ENCODE measurements around the gene GARNL3. TPM values are rescaled to one million over a fixed set of nuclear protein-coding genes. Genes with fewer than 3 reads are reported as not detected.

Gene GARNL3
- total RNA-seq, 1 donor from 2014 or later: 5.4 TPM

- H3K9ac ChIP-seq (ENCODE audit: low read length): no peak overlapping the region
- Mint-ChIP-seq H3K27me3 (ENCODE audit: low read depth, unreplicated experiment) (no peaks in the 10 kb centered on the region), H3K27ac (ENCODE audit: unreplicated experiment) (no peak overlapping the region), H3K9me3 (ENCODE audit: unreplicated experiment) (no peaks in the 10 kb centered on the region), H3K36me3 (ENCODE audit: low read depth, unreplicated experiment) (peaks cover 45% of the 10 kb centered on the region), H3K4me1 (ENCODE audit: low read depth, unreplicated experiment) (no peaks in the 10 kb centered on the region), H3K4me3 (ENCODE audit: unreplicated experiment) (no peak overlapping the region)
- H2AFZ ChIP-seq (ENCODE audit: low read depth, low read length): no peak overlapping the region
- H3K36me3 ChIP-seq (ENCODE audit: insufficient read depth, low read length): peaks cover 64% of the 10 kb centered on the region
- no peak overlapping the region for H3K4me2 ChIP-seq (ENCODE audit: low read length)
- H3K4me3 ChIP-seq (ENCODE audit: insufficient read depth, low read depth, low read length): no peak overlapping the region
- no peak overlapping the region for H3K27ac ChIP-seq (ENCODE audit: low read depth, low read length)
- H3K4me1 ChIP-seq (ENCODE audit: insufficient read depth, low read length): no peaks in the 10 kb centered on the region
- H3K79me2 ChIP-seq (ENCODE audit: insufficient read depth, low read length): peaks cover 3% of the 10 kb centered on the region
- peaks cover 39% of the 10 kb centered on the region for H4K20me1 ChIP-seq (ENCODE audit: insufficient read depth, low read length)
- DNase-seq (ENCODE audit: low read depth) (no peak), FAIRE-seq (no peak)
- H3K9me3 ChIP-seq (ENCODE audit: insufficient read depth, low read depth, low read length): no peaks in the 10 kb centered on the region
- no peaks in the 10 kb centered on the region for H3K27me3 ChIP-seq (ENCODE audit: insufficient read depth, low read length)
- TF ChIP-seq EZH2 (IDR thresholded peaks at IDR 0.05; ENCODE audit: insufficient read depth, low read length) (no peak), CTCF (IDR thresholded peaks at IDR 0.05; ENCODE audit: insufficient read depth, low read depth, low read length) (no peak)
Observed at GRCh38 chr9:127437497-127438264, 173.1 kb downstream of the GARNL3 start.

- Histone ChIP-seq H3K4me1 (ENCODE audit: insufficient read depth, low read length) (no peaks in the 10 kb centered on the region), H3K9me3 (ENCODE audit: insufficient read depth, low read depth, low read length) (no peaks in the 10 kb centered on the region), H3K27ac (ENCODE audit: low read depth, low read length) (no peak overlapping the region), H3K4me3 (ENCODE audit: insufficient read depth, low read depth, low read length) (no peak overlapping the region), H4K20me1 (ENCODE audit: insufficient read depth, low read length) (peaks cover 32% of the 10 kb centered on the region), H2AFZ (ENCODE audit: low read depth, low read length) (no peak overlapping the region), H3K27me3 (ENCODE audit: insufficient read depth, low read length) (no peaks in the 10 kb centered on the region), H3K79me2 (ENCODE audit: insufficient read depth, low read length) (peaks cover 3% of the 10 kb centered on the region), H3K36me3 (ENCODE audit: insufficient read depth, low read length) (peaks cover 60% of the 10 kb centered on the region), H3K4me2 (ENCODE audit: low read length) (no peak overlapping the region), H3K9ac (ENCODE audit: low read length) (no peak overlapping the region)
- no peak for FAIRE-seq
- DNase-seq (ENCODE audit: low read depth): no peak
- H3K27me3 Mint-ChIP-seq (ENCODE audit: low read depth, unreplicated experiment): no peaks in the 10 kb centered on the region
- H3K27ac Mint-ChIP-seq (ENCODE audit: unreplicated experiment): no peak overlapping the region
- TF ChIP-seq EZH2 (IDR thresholded peaks at IDR 0.05; ENCODE audit: insufficient read depth, low read length) (no peak), CTCF (IDR thresholded peaks at IDR 0.05; ENCODE audit: insufficient read depth, low read depth, low read length) (no peak)
- H3K4me1 Mint-ChIP-seq (ENCODE audit: low read depth, unreplicated experiment): no peaks in the 10 kb centered on the region
- H3K9me3 Mint-ChIP-seq (ENCODE audit: unreplicated experiment): no peaks in the 10 kb centered on the region
- H3K4me3 Mint-ChIP-seq (ENCODE audit: unreplicated experiment): no peak overlapping the region
- peaks cover 50% of the 10 kb centered on the region for H3K36me3 Mint-ChIP-seq (ENCODE audit: low read depth, unreplicated experiment)
Observed at GRCh38 chr9:127438394-127438793, 173.8 kb downstream of the GARNL3 start.

Other genes starting within 250 kb of the GARNL3 start
- gene ANGPTL2, start 142.1 kb upstream of the GARNL3 start, total RNA-seq: 17.5 and 21.3 TPM in 2 replicates
- gene SLC2A8, start 132.4 kb downstream of the GARNL3 start, total RNA-seq: 16.5 and 18.8 TPM in 2 replicates
- gene ZNF79, start 159.6 kb downstream of the GARNL3 start, total RNA-seq: 10.5 and 11.5 TPM in 2 replicates
- gene RPL12, start 186.6 kb downstream of the GARNL3 start, total RNA-seq: 1,037 and 1,189 TPM in 2 replicates
- gene LRSAM1, start 186.7 kb downstream of the GARNL3 start, total RNA-seq: 18.7 and 22.2 TPM in 2 replicates

Data from astrocyte (in vitro differentiated cells and primary cell).